ENCODE data around the gene MTHFS.
"Not testable (repeated sequence)": the region's sequence is repeated elsewhere in the genome, so short reads cannot be mapped to it uniquely, and the experiment has no call there.

Gene MTHFS

GRCh38 chr15:79915776-79916501 is 19.1 kb upstream of the MTHFS start:
- not testable (repeated sequence) for FAIRE-seq; DNase-seq (ENCODE audit: low spot score)

- DNase-seq (ENCODE audit: low spot score) (no peak), FAIRE-seq (no peak)
These were observed 17.9 kb upstream of the MTHFS start for GRCh38 chr15:79914728-79915127.

- not testable (repeated sequence) for FAIRE-seq; DNase-seq (ENCODE audit: low spot score)
These were observed 12.9 kb upstream of the MTHFS start for GRCh38 chr15:79909556-79910335.

GRCh38 chr15:79904271-79904670 is 7.5 kb upstream of the MTHFS start:
- no peak for FAIRE-seq

GRCh38 chr15:79903626-79904025 is 6.8 kb upstream of the MTHFS start:
- FAIRE-seq, result no peak
- DNase-seq (ENCODE audit: low spot score), result no peak

More at GRCh38 chr15:79904271-79904670, 7.5 kb upstream of the MTHFS start:
- DNase-seq (ENCODE audit: low spot score), result no peak

GRCh38 chr15:79903144-79903543 is 6.3 kb upstream of the MTHFS start:
- no peak for DNase-seq (ENCODE audit: low spot score)
- FAIRE-seq, result no peak

- no peak for DNase-seq (ENCODE audit: low spot score)
These were observed 5.1 kb upstream of the MTHFS start for GRCh38 chr15:79901958-79902357.

GRCh38 chr15:79900818-79901378 is 4.1 kb upstream of the MTHFS start:
- FAIRE-seq; DNase-seq (ENCODE audit: low spot score): not testable (repeated sequence)

More at GRCh38 chr15:79901958-79902357, 5.1 kb upstream of the MTHFS start:
- FAIRE-seq, result no peak

- FAIRE-seq (no peak), DNase-seq (ENCODE audit: low spot score) (no peak)
These were observed 3.3 kb upstream of the MTHFS start for GRCh38 chr15:79900087-79900486.

GRCh38 chr15:79898786-79899185 is 2.0 kb upstream of the MTHFS start:
- not testable (repeated sequence) for FAIRE-seq; DNase-seq (ENCODE audit: low spot score)

GRCh38 chr15:79898369-79898768 is 1.6 kb upstream of the MTHFS start:
- no peak for FAIRE-seq

GRCh38 chr15:79897701-79898113 is 893 bp upstream of the MTHFS start:
- DNase-seq (ENCODE audit: low spot score), result no peak

More at GRCh38 chr15:79898369-79898768, 1.6 kb upstream of the MTHFS start:
- no peak for DNase-seq (ENCODE audit: low spot score)

GRCh38 chr15:79897380-79897678 is 515 bp upstream of the MTHFS start:
- DNase-seq (ENCODE audit: low spot score) (no peak), FAIRE-seq (no peak)

More at GRCh38 chr15:79897701-79898113, 893 bp upstream of the MTHFS start:
- no peak for FAIRE-seq

- FAIRE-seq (no peak), DNase-seq (ENCODE audit: low spot score) (no peak)
These were observed 632 bp downstream of the MTHFS start for GRCh38 chr15:79896131-79896633.

GRCh38 chr15:79887054-79887930 is 9.5 kb downstream of the MTHFS start:
- FAIRE-seq (no peak), DNase-seq (ENCODE audit: low spot score) (no peak)

- DNase-seq (ENCODE audit: low spot score), result no peak
- no peak for FAIRE-seq
These were observed 10.7 kb downstream of the MTHFS start for GRCh38 chr15:79886124-79886523.

- DNase-seq (ENCODE audit: low spot score), result no peak
- FAIRE-seq, result no peak
These were observed 12.6 kb downstream of the MTHFS start for GRCh38 chr15:79884204-79884596.

- no peak for DNase-seq (ENCODE audit: low spot score)
- FAIRE-seq, result no peak
These were observed 13.1 kb downstream of the MTHFS start for GRCh38 chr15:79883579-79884203.

GRCh38 chr15:79881668-79882067 is 15.1 kb downstream of the MTHFS start:
- FAIRE-seq, result peak; percentile 73
- DNase-seq (ENCODE audit: low spot score), result no peak

GRCh38 chr15:79881254-79881653 is 15.6 kb downstream of the MTHFS start:
- FAIRE-seq (no peak), DNase-seq (ENCODE audit: low spot score) (no peak)
